ENCODE results near the gene SPTLC1. TPM values are rescaled to one million over a fixed set of nuclear protein-coding genes. Genes with fewer than 3 reads are reported as not detected.

The SPTLC1 gene
- polyA plus RNA-seq, 1 donor (not counting 4 experiments of a cell fraction or from before 2014, with no cell fraction given), result 123 TPM

GRCh38 chr9:92147852-92148180, 32.6 kb upstream of the SPTLC1 start:
- peak overlapping the region; percentile 81 for H3K27ac ChIP-seq (ENCODE audit: control insufficient read depth, insufficient read depth, low read length)
- DNase-seq (ENCODE audit: low read depth, low spot score), result no peak
- H3K9ac ChIP-seq (ENCODE audit: control insufficient read depth, extremely low read depth, insufficient read depth, low read length), result no peak overlapping the region

DNA sequence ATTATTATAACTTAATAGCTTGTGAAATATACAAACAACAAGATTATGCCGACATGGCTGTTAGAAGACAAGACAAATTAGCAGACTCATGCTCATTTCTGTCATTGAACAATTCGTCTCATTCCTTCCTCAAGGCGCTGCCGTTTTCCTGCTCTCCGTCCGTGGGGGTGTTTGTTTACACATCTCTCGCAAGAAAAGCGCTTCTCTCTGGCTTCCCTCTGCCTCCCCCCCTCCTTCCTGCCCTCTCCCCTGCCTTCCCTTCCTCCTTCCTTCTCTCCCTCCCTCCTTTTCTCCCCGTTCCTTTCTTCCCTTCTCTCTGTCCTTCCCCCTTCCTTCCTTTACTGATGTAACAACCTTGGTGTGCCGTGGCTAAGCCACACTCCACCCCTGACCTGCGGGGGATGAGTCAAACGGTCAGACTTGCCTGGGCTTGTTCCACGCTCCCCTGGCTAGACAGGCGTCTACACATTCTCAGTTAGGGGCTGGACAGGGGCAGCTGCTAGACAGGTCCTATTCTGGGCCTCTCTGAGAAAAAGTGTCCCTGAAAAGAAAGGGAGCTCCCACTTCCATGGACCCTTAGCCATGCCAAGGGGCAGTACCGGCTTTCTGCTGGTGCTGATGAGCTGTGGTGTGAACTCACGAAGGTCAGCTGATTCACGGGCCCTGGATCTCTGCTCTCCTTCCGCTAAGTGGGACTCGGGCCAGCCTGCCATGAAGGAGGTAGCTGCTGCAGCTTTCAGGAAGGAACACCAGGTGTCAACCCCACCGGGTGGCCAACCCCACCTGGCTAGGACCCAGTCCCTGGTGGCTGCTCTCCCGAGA, 32.0 kb upstream of the SPTLC1 start:
- peak; percentile 77 for DNase-seq (ENCODE audit: low read depth, low spot score)
- H4K20me1 ChIP-seq (ENCODE audit: control insufficient read depth, extremely low read depth, insufficient read depth, low read length), result no peaks in the 10 kb centered on the region
- H3K36me3 ChIP-seq (ENCODE audit: control insufficient read depth in 2 of 2, extremely low read depth in 1 of 2, insufficient read depth in 2 of 2, low read length in 2 of 2), result no peaks in the 10 kb centered on the region
- H3K27ac ChIP-seq (ENCODE audit: control insufficient read depth, insufficient read depth, low read length), result peak overlapping the region; percentile 81
- H3K4me2 ChIP-seq (ENCODE audit: control insufficient read depth, extremely low read depth, insufficient read depth, low read depth, low read length), result peak overlapping the region; percentile 82
- H3K27me3 ChIP-seq (ENCODE audit: control insufficient read depth, extremely low read depth, insufficient read depth, low read length), result no peaks in the 10 kb centered on the region
- H3K4me3 ChIP-seq (ENCODE audit: control insufficient read depth in 2 of 3, extremely low read depth in 1 of 3, insufficient read depth in 2 of 3, low read depth in 1 of 3, low read length in 3 of 3), result peak overlapping the region in 2 of 3 experiments; percentile 45 to 56
- H3K9me1 ChIP-seq (ENCODE audit: control insufficient read depth, extremely low read depth, insufficient read depth, low read length), result no peaks in the 10 kb centered on the region
- no peaks in the 10 kb centered on the region for H3K79me2 ChIP-seq (ENCODE audit: control insufficient read depth, insufficient read depth, low read length)
- peaks cover 20% of the 10 kb centered on the region for H3K4me1 ChIP-seq (ENCODE audit: control insufficient read depth, extremely low read depth, insufficient read depth, low read length)
- peak overlapping the region; percentile 95 for H2AFZ ChIP-seq (ENCODE audit: control insufficient read depth, low read length)
- TF ChIP-seq, protein P1, sequence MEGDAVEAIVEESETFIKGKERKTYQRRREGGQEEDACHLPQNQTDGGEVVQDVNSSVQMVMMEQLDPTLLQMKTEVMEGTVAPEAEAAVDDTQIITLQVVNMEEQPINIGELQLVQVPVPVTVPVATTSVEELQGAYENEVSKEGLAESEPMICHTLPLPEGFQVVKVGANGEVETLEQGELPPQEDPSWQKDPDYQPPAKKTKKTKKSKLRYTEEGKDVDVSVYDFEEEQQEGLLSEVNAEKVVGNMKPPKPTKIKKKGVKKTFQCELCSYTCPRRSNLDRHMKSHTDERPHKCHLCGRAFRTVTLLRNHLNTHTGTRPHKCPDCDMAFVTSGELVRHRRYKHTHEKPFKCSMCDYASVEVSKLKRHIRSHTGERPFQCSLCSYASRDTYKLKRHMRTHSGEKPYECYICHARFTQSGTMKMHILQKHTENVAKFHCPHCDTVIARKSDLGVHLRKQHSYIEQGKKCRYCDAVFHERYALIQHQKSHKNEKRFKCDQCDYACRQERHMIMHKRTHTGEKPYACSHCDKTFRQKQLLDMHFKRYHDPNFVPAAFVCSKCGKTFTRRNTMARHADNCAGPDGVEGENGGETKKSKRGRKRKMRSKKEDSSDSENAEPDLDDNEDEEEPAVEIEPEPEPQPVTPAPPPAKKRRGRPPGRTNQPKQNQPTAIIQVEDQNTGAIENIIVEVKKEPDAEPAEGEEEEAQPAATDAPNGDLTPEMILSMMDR (optimal IDR thresholded peaks at IDR 0.05 in 1 of 3, IDR thresholded peaks at IDR 0.05 in 1 of 3, conservative IDR thresholded peaks at IDR 0.05 in 1 of 3; ENCODE audit: extremely low read depth in 1 of 3, insufficient read depth in 2 of 3, low read length in 3 of 3), result peak in 2 of 3 experiments; percentile 3 to 15
- no peak for TF ChIP-seq EZH2 (IDR thresholded peaks at IDR 0.05; ENCODE audit: low read length)
- dilution Hi-C loops (cut with MboI; ENCODE audit: extremely low pct_ligation_motif_present, low sequenced_read_pairs), result no loop called here
- H3K9me3 ChIP-seq (ENCODE audit: control insufficient read depth, low read depth, low read length), result no peaks in the 10 kb centered on the region
- peak; percentile 90 for FAIRE-seq
- peak overlapping the region; percentile 72 for H3K9ac ChIP-seq (ENCODE audit: control insufficient read depth, extremely low read depth, insufficient read depth, low read length)

More at GRCh38 chr9:92147852-92148180, 32.6 kb upstream of the SPTLC1 start:
- dilution Hi-C loops (cut with MboI; ENCODE audit: extremely low pct_ligation_motif_present, low sequenced_read_pairs), result no loop called here
- no peaks in the 10 kb centered on the region for H3K9me3 ChIP-seq (ENCODE audit: control insufficient read depth, low read depth, low read length)
- no peak overlapping the region for H2AFZ ChIP-seq (ENCODE audit: control insufficient read depth, low read length)
- FAIRE-seq, result no peak
- H3K4me3 ChIP-seq (ENCODE audit: control insufficient read depth in 2 of 3, extremely low read depth in 1 of 3, insufficient read depth in 2 of 3, low read depth in 1 of 3, low read length in 3 of 3), result no peak overlapping the region
- H3K4me1 ChIP-seq (ENCODE audit: control insufficient read depth, extremely low read depth, insufficient read depth, low read length), result peaks cover 23% of the 10 kb centered on the region
- no peaks in the 10 kb centered on the region for H3K9me1 ChIP-seq (ENCODE audit: control insufficient read depth, extremely low read depth, insufficient read depth, low read length)
- no peaks in the 10 kb centered on the region for H4K20me1 ChIP-seq (ENCODE audit: control insufficient read depth, extremely low read depth, insufficient read depth, low read length)
- TF ChIP-seq, protein P1 (optimal IDR thresholded peaks at IDR 0.05 in 1 of 3, IDR thresholded peaks at IDR 0.05 in 1 of 3, conservative IDR thresholded peaks at IDR 0.05 in 1 of 3; ENCODE audit: extremely low read depth in 1 of 3, insufficient read depth in 2 of 3, low read length in 3 of 3), result no peak
- no peak for TF ChIP-seq EZH2 (IDR thresholded peaks at IDR 0.05; ENCODE audit: low read length)
- H3K27me3 ChIP-seq (ENCODE audit: control insufficient read depth, extremely low read depth, insufficient read depth, low read length), result no peaks in the 10 kb centered on the region
- no peaks in the 10 kb centered on the region for H3K79me2 ChIP-seq (ENCODE audit: control insufficient read depth, insufficient read depth, low read length)
- H3K4me2 ChIP-seq (ENCODE audit: control insufficient read depth, extremely low read depth, insufficient read depth, low read depth, low read length), result peak overlapping the region; percentile 82
- H3K36me3 ChIP-seq (ENCODE audit: control insufficient read depth in 2 of 2, extremely low read depth in 1 of 2, insufficient read depth in 2 of 2, low read length in 2 of 2), result no peaks in the 10 kb centered on the region
